Measurements from ENCODE around the gene AVPR2.
A peak's percentile ranks its signal among the peaks of the same experiment; 100 is the strongest.

Gene AVPR2

DNA sequence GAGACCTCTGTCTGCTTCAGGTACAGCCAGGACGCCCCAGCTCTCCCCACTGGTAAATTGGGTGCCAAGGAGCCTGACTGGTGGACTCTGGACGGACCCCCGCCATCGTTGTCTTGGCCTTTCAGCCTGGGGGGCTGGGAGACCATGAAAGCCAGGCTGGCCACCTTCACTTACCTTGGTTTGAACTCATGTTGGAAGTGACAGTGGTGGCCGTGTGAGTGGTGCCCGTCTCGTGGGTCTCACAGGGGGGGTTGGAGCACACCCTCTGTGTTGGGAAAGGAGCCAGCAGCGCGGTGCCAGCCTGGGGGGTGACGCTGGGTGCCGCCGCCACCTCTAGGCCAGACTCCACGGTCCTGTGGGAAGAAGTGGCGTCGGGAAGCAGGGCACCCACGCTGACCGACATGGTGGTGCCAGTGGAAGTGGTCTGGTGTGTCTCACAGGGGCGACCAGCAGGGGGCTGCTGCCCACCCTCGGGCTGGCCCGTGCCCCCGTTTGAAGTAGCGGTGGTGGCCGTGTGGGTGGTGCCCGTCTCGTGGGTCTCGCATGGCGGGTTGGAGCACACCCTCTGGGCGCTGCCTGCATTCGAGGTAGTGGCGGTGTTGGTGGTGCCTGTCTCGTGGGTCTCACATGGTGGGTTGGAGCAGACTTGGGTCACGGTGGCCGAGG, 49.6 kb downstream of the AVPR2 start:
- no peak for TF ChIP-seq Cebpa-rat (IDR thresholded peaks at IDR 0.05)
- no peaks in the 10 kb centered on the region for H3K27me3 ChIP-seq
- H3K4me2 ChIP-seq = peak overlapping the region; percentile 35
- H3K4me3 ChIP-seq = no peak overlapping the region
- peaks cover 51% of the 10 kb centered on the region for H3K4me1 ChIP-seq
- H3K36me3 ChIP-seq = peaks cover 97% of the 10 kb centered on the region
- H3K9me3 ChIP-seq = no peaks in the 10 kb centered on the region
- H3K9ac ChIP-seq = no peak overlapping the region
- H3K27ac ChIP-seq = no peak overlapping the region
- H4K20me1 ChIP-seq = peaks cover 99% of the 10 kb centered on the region

GRCh38 chrX:153954558-153955227, 50.2 kb downstream of the AVPR2 start:
- Histone ChIP-seq H3K4me1 (peaks cover 45% of the 10 kb centered on the region), H3K36me3 (peaks cover 99% of the 10 kb centered on the region)
- TF ChIP-seq Cebpa-rat (IDR thresholded peaks at IDR 0.05) = no peak

GRCh38 chrX:153955228-153955732, 50.8 kb downstream of the AVPR2 start:
- Histone ChIP-seq H3K9ac (no peak overlapping the region), H4K20me1 (peaks cover 100% of the 10 kb centered on the region), H3K4me2 (no peak overlapping the region), H3K36me3 (peaks cover 99% of the 10 kb centered on the region), H3K27ac (no peak overlapping the region), H3K4me1 (peaks cover 39% of the 10 kb centered on the region), H3K9me3 (no peaks in the 10 kb centered on the region), H3K27me3 (no peaks in the 10 kb centered on the region), H3K4me3 (no peak overlapping the region)
- TF ChIP-seq Cebpa-rat (IDR thresholded peaks at IDR 0.05) = no peak

More at GRCh38 chrX:153954558-153955227, 50.2 kb downstream of the AVPR2 start:
- Histone ChIP-seq H3K27ac (no peak overlapping the region), H3K9ac (no peak overlapping the region), H3K9me3 (no peaks in the 10 kb centered on the region), H3K27me3 (no peaks in the 10 kb centered on the region), H3K4me2 (no peak overlapping the region), H4K20me1 (peaks cover 100% of the 10 kb centered on the region), H3K4me3 (no peak overlapping the region)

GRCh38 chrX:153956044-153956907, 51.8 kb downstream of the AVPR2 start:
- Histone ChIP-seq H3K4me3 (no peak overlapping the region), H3K27me3 (no peaks in the 10 kb centered on the region), H3K36me3 (peaks cover 99% of the 10 kb centered on the region), H3K9ac (no peak overlapping the region), H3K9me3 (no peaks in the 10 kb centered on the region), H4K20me1 (peaks cover 100% of the 10 kb centered on the region), H3K4me1 (peaks cover 29% of the 10 kb centered on the region), H3K27ac (no peak overlapping the region), H3K4me2 (no peak overlapping the region)
- TF ChIP-seq Cebpa-rat (IDR thresholded peaks at IDR 0.05) = no peak
